Measurements from ENCODE around the gene SLC12A6.

GRCh38 chr15:34233614-34234013 lies 104.0 kb downstream of the SLC12A6 start:
- TF ChIP-seq CTCF (IDR thresholded peaks at IDR 0.05) (no peak), POLR2A (IDR thresholded peaks at IDR 0.05) (no peak), POLR2AphosphoS5 (IDR thresholded peaks at IDR 0.05) (no peak)

All from stomach (tissue), 4 donors.